ENCODE data around the gene ANKRD13A.

ANKRD13A gene

GRCh38 chr12:110073049-110073831 lies 74.0 kb downstream of the ANKRD13A start:
- FAIRE-seq (no peak), DNase-seq (ENCODE audit: insufficient read length, low spot score) (no peak)
- TF ChIP-seq CTCF (IDR thresholded peaks at IDR 0.05; ENCODE audit: insufficient read depth, missing control alignments) = no peak

GRCh38 chr12:110074089-110074488 lies 74.9 kb downstream of the ANKRD13A start:
- no peak for DNase-seq (ENCODE audit: insufficient read length, low spot score)

GRCh38 chr12:110075880-110076279 lies 76.7 kb downstream of the ANKRD13A start:
- no peak for FAIRE-seq
- no peak for TF ChIP-seq CTCF (IDR thresholded peaks at IDR 0.05; ENCODE audit: insufficient read depth, missing control alignments)
- no peak for DNase-seq (ENCODE audit: insufficient read length, low spot score)

More at GRCh38 chr12:110074089-110074488, 74.9 kb downstream of the ANKRD13A start:
- TF ChIP-seq CTCF (IDR thresholded peaks at IDR 0.05; ENCODE audit: insufficient read depth, missing control alignments) = no peak
- FAIRE-seq = no peak

GRCh38 chr12:110077800-110078199 lies 78.6 kb downstream of the ANKRD13A start:
- FAIRE-seq (no peak), DNase-seq (ENCODE audit: insufficient read length, low spot score) (no peak)
- no peak for TF ChIP-seq CTCF (IDR thresholded peaks at IDR 0.05; ENCODE audit: insufficient read depth, missing control alignments)

- no peak for DNase-seq (ENCODE audit: insufficient read length, low spot score)
- TF ChIP-seq CTCF (IDR thresholded peaks at IDR 0.05; ENCODE audit: insufficient read depth, missing control alignments) = no peak
- no peak for FAIRE-seq
Measured at GRCh38 chr12:110079477-110080400, 80.5 kb downstream of the ANKRD13A start.

- no peak for TF ChIP-seq CTCF (IDR thresholded peaks at IDR 0.05; ENCODE audit: insufficient read depth, missing control alignments)
- no peak for FAIRE-seq
- no peak for DNase-seq (ENCODE audit: insufficient read length, low spot score)
Measured at GRCh38 chr12:110080410-110080809, 81.2 kb downstream of the ANKRD13A start.

Data from D721Med (cell line).